ENCODE data around the gene KRTAP2-4.
"Not testable (repeated sequence)": the region's sequence is repeated elsewhere in the genome, so short reads cannot be mapped to it uniquely, and the experiment has no call there.

Gene KRTAP2-4

DNA sequence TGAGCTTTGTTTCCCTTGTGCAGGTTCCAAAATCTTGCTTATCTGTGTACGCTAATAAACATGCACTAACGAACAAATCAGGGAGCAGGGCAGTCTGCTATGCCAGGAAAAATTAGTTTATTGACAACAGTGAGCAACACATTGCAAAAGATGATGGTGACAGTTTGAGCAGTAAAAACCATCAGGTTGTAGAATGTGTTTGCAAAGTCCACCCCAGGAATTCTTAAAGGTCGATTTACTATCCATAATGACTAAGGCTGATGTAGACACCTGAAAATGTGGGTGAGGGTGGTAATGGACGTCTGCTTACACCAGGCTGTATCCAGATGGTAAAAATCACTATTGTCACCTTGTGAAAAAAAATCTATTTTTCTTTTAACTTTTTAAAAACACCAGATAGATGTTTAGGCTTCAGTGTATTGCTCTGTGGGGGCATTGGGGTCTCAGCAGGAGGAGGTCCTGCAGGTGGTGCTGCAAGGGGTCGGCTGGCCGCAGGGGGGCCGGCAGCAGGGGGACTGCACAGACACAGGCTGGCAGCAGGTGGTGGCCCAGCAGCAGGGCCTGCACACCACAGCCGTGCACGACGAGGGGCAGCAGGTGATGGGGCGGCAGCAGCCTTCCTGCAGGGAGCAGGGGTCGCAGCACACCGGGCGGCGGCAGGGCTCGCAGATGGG lies 526 bp downstream of the KRTAP2-4 start:
- H3K9ac ChIP-seq (ENCODE audit: low read depth, low read length); H3K27me3 ChIP-seq (ENCODE audit: control insufficient read depth, insufficient read depth, low read length); H3K9me3 ChIP-seq (ENCODE audit: control insufficient read depth, insufficient read depth, low read length); H3K4me3 ChIP-seq (ENCODE audit: low read depth, low read length); H3K4me1 ChIP-seq (ENCODE audit: control insufficient read depth, insufficient read depth, low read length); H3K36me3 ChIP-seq (ENCODE audit: control insufficient read depth, insufficient read depth, low read length): not testable (repeated sequence)

DNA sequence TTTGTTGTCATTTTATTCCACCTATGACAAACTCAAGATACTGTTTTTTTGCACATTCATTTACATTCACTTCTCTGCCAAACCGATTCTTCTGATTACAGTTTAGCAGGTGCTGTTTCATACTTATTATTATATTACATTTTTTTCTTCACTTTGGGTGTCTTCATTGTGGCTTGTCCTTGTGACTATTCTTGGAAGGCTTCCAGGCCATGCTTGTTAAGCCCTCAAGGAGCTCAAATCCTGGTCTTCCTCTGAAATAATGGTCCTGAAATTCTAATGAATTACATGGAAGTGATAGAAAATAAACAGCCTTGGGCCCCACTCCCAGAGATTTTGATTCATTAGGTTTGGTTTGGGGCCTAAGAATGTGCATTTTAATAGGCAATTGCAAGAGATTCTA lies 1.4 kb downstream of the KRTAP2-4 start:
- no peaks in the 10 kb centered on the region for H3K4me1 ChIP-seq (ENCODE audit: control insufficient read depth, insufficient read depth, low read length)
- no peak overlapping the region for H3K9ac ChIP-seq (ENCODE audit: low read depth, low read length)
- H3K27me3 ChIP-seq (ENCODE audit: control insufficient read depth, insufficient read depth, low read length): no peaks in the 10 kb centered on the region
- H3K4me3 ChIP-seq (ENCODE audit: low read depth, low read length): no peak overlapping the region
- no peaks in the 10 kb centered on the region for H3K36me3 ChIP-seq (ENCODE audit: control insufficient read depth, insufficient read depth, low read length)
- no peaks in the 10 kb centered on the region for H3K9me3 ChIP-seq (ENCODE audit: control insufficient read depth, insufficient read depth, low read length)

DNA sequence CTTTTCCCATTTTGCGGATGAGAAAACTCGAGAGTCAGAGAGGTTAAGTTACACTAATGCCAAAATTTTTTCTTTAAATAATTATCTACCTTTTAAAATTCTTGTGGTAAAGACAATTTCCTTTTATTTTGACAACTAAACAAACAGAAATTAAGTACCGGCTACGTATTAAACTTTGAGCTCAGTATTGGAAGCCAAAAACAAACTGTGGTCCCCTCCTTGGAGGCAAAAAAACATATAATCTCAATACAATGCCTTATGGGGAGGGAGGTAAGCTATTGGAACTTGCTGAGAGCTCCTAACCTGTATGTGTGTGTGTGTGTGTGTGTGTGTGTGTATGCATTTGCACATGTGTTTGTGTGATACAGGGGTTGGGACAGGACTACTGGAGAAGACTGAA lies 2.2 kb downstream of the KRTAP2-4 start:
- no peak overlapping the region for H3K4me3 ChIP-seq (ENCODE audit: low read depth, low read length)
- no peaks in the 10 kb centered on the region for H3K9me3 ChIP-seq (ENCODE audit: control insufficient read depth, insufficient read depth, low read length)
- H3K9ac ChIP-seq (ENCODE audit: low read depth, low read length): no peak overlapping the region
- H3K36me3 ChIP-seq (ENCODE audit: control insufficient read depth, insufficient read depth, low read length): no peaks in the 10 kb centered on the region
- no peaks in the 10 kb centered on the region for H3K27me3 ChIP-seq (ENCODE audit: control insufficient read depth, insufficient read depth, low read length)
- H3K4me1 ChIP-seq (ENCODE audit: control insufficient read depth, insufficient read depth, low read length): no peaks in the 10 kb centered on the region

DNA sequence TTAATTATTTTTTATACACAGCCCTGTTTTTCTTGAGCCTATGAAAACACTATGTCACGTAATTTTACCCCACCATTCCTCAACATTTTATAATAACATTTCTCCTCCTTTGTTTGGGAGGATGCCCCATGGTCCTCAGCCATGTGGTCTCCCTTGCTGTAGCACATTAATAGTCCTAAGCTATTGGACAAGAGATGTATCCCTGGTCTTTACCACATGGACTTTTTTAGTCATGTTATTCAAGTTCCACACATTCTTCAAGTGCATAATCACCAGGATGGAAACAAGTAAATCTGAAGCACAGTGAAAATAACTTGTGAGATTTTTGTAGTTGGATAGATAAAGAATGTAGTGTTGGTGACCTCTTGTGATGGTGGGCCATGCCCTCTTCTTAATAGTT lies 3.7 kb downstream of the KRTAP2-4 start:
- Histone ChIP-seq H3K27me3 (ENCODE audit: control insufficient read depth, insufficient read depth, low read length) (no peaks in the 10 kb centered on the region), H3K9ac (ENCODE audit: low read depth, low read length) (no peak overlapping the region), H3K4me1 (ENCODE audit: control insufficient read depth, insufficient read depth, low read length) (no peaks in the 10 kb centered on the region), H3K4me3 (ENCODE audit: low read depth, low read length) (no peak overlapping the region), H3K36me3 (ENCODE audit: control insufficient read depth, insufficient read depth, low read length) (no peaks in the 10 kb centered on the region), H3K9me3 (ENCODE audit: control insufficient read depth, insufficient read depth, low read length) (no peaks in the 10 kb centered on the region)

DNA sequence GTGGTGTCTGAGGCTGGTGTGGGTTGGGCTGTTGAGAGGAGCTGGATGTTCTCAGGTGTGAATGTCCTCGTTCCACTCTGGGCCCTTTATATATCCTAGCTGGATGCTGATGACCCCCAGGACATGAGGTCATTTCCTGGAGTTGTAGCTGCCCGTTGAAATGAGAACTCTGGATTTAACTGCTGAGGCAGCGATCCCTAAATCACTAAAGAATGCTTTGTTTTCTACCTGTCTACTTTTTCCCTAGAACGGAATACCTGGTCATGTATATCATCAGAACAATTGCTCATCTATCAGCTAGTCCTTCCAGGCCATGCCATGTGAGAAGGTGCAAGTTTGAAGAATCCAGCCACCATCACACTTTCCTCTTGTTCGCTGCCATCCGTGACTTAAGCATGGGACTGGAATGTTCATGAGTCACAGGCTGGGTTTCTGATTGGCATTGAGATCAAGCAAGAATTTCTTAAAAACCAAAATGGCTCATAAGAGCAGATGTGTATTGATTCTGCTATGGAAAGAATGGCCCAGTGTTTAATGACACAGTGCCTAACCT lies 5.6 kb downstream of the KRTAP2-4 start, which contains the start of gene KRTAP2-3:
TSS of gene KRTAP2-3 (minus strand) at position 63 of the 553 bp plus-strand sequence. CDS start 64 bp downstream, outside the sequence.
- H3K9ac ChIP-seq (ENCODE audit: low read depth, low read length): no peak within 1 kb of the TSS
- no peaks in the 10 kb centered on the region for H3K4me1 ChIP-seq (ENCODE audit: control insufficient read depth, insufficient read depth, low read length)

DNA sequence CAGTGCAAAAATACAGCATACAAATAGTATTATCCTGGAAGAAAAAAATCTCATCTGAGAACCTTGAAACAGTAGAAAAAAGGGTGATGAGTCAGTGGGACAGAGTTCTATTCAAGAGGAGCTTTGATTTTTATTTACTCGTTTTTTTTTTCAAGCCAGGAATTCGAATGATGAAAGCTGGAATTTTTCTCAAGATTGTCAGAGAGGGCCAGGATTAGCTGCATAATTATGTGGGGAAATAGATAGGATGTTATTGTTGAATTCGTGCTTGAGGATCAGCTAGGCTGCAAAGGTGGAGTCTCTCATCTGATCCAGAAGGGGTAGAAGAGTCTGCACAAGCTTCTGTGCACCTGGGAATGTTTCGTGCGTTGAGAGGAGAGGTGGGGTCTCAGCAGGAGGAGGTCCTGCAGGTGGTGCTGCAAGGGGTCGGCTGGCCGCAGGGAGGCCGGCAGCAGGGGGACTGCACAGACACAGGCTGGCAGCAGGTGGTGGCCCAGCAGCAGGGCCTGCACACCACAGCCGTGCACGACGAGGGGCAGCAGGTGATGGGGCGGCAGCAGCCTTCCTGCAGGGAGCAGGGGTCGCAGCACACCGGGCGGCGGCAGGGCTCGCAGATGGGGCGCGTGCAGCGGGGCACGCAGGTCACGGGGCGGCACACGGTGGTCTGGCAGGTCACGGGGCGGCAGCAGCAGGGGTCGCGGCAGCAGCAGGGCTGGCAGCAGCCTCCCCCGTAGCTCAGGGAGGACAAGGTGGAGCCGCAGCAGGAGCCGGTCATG lies 6.2 kb downstream of the KRTAP2-4 start:
- H3K27me3 ChIP-seq (ENCODE audit: control insufficient read depth, insufficient read depth, low read length); H3K4me3 ChIP-seq (ENCODE audit: low read depth, low read length); H3K9me3 ChIP-seq (ENCODE audit: control insufficient read depth, insufficient read depth, low read length); H3K9ac ChIP-seq (ENCODE audit: low read depth, low read length); H3K36me3 ChIP-seq (ENCODE audit: control insufficient read depth, insufficient read depth, low read length); H3K4me1 ChIP-seq (ENCODE audit: control insufficient read depth, insufficient read depth, low read length): not testable (repeated sequence)

More for the DNA sequence above, 5.6 kb downstream of the KRTAP2-4 start, which contains the start of gene KRTAP2-3:
- no peak within 1 kb of the TSS for H3K4me3 ChIP-seq (ENCODE audit: low read depth, low read length)
- H3K9me3 ChIP-seq (ENCODE audit: control insufficient read depth, insufficient read depth, low read length): no peaks in the 10 kb centered on the region
- H3K36me3 ChIP-seq (ENCODE audit: control insufficient read depth, insufficient read depth, low read length): no peaks in the 10 kb centered on the region
- no peaks in the 10 kb centered on the region for H3K27me3 ChIP-seq (ENCODE audit: control insufficient read depth, insufficient read depth, low read length)

DNA sequence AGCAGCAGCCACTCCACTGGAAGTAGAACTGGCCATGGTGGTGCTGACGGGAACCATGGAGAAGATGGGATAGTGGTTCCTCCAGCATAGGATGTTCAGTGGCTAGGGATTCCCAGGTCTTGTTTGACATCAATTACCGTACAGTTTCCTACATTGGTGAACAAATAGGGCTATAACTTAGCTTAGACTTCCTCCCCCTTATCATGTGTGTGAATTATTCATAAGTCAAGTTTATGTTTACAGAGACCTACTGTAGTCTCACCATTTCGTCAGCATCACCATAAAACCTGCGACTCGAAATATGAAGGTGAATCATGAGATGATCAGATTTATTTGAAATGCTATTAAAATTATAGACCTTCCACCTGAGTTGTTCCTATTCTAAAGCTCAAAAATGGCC lies 6.9 kb downstream of the KRTAP2-4 start:
- Histone ChIP-seq H3K4me1 (ENCODE audit: control insufficient read depth, insufficient read depth, low read length) (no peaks in the 10 kb centered on the region), H3K9me3 (ENCODE audit: control insufficient read depth, insufficient read depth, low read length) (no peaks in the 10 kb centered on the region), H3K4me3 (ENCODE audit: low read depth, low read length) (no peak overlapping the region), H3K9ac (ENCODE audit: low read depth, low read length) (no peak overlapping the region), H3K27me3 (ENCODE audit: control insufficient read depth, insufficient read depth, low read length) (no peaks in the 10 kb centered on the region), H3K36me3 (ENCODE audit: control insufficient read depth, insufficient read depth, low read length) (no peaks in the 10 kb centered on the region)

DNA sequence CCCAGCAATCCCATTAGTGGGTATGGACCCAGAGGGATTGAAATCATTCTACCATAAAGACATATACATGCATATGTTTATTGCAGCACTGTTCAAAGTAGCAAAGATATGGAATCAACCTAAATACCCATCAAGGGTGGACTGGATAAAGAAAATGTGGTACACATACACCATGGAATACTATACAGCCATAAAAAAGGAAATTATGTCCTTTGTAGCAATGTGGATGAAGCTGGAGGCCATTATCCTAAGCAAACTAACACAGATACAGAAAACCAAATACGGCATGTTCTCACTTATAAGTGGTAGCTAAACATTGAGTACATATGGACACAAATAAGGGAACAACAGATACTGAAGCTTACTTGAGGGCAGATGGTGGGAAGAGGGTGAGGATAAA lies 8.1 kb downstream of the KRTAP2-4 start:
- H3K4me1 ChIP-seq (ENCODE audit: control insufficient read depth, insufficient read depth, low read length): no peaks in the 10 kb centered on the region
- H3K36me3 ChIP-seq (ENCODE audit: control insufficient read depth, insufficient read depth, low read length): no peaks in the 10 kb centered on the region
- no peak overlapping the region for H3K4me3 ChIP-seq (ENCODE audit: low read depth, low read length)
- no peaks in the 10 kb centered on the region for H3K9me3 ChIP-seq (ENCODE audit: control insufficient read depth, insufficient read depth, low read length)
- H3K9ac ChIP-seq (ENCODE audit: low read depth, low read length): no peak overlapping the region
- no peaks in the 10 kb centered on the region for H3K27me3 ChIP-seq (ENCODE audit: control insufficient read depth, insufficient read depth, low read length)

DNA sequence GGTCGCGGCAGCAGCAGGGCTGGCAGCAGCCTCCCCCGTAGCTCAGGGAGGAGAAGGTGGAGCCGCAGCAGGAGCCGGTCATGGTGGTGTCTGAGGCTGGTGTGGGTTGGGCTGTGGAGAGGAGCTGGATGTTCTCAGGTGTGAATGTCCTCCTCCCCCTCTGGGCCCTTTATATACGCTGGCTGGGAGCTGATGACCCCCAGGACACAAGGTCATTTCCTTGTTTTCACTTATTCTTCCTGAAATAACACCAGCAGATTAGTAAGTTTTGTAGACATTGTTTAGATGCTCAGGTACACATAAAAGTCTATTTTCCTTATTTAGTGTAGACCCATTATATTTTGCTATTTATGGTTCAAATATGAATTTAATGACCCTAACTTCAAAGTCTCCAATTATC lies 10.5 kb downstream of the KRTAP2-4 start, which contains the start of gene KRTAP2-2:
TSS of gene KRTAP2-2 (minus strand) at position 101 of the 400 bp plus-strand sequence. CDS start at position 82, 19 bp downstream.
- not testable (repeated sequence) for H3K9me3 ChIP-seq (ENCODE audit: control insufficient read depth, insufficient read depth, low read length); H3K36me3 ChIP-seq (ENCODE audit: control insufficient read depth, insufficient read depth, low read length); H3K9ac ChIP-seq (ENCODE audit: low read depth, low read length); H3K27me3 ChIP-seq (ENCODE audit: control insufficient read depth, insufficient read depth, low read length); H3K4me1 ChIP-seq (ENCODE audit: control insufficient read depth, insufficient read depth, low read length); H3K4me3 ChIP-seq (ENCODE audit: low read depth, low read length)

DNA sequence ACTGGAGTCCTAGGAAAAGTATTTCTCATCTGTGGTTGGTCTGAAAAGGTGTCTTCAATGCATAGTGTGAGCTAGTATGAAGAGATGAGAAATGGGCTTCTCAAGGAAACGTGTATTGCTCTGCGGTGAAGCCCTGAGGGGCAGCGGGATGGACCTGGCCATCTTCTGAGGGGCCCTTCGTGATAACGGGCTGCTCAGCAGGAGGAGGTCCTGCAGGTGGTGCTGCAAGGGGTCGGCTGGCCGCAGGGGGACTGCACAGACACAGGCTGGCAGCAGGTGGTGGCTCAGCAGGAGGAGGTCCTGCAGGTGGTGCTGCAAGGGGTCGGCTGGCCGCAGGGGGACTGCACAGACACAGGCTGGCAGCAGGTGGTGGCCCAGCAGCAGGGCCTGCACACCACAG lies 11.1 kb downstream of the KRTAP2-4 start:
- not testable (repeated sequence) for H3K4me1 ChIP-seq (ENCODE audit: control insufficient read depth, insufficient read depth, low read length); H3K9me3 ChIP-seq (ENCODE audit: control insufficient read depth, insufficient read depth, low read length); H3K27me3 ChIP-seq (ENCODE audit: control insufficient read depth, insufficient read depth, low read length); H3K4me3 ChIP-seq (ENCODE audit: low read depth, low read length); H3K9ac ChIP-seq (ENCODE audit: low read depth, low read length); H3K36me3 ChIP-seq (ENCODE audit: control insufficient read depth, insufficient read depth, low read length)

DNA sequence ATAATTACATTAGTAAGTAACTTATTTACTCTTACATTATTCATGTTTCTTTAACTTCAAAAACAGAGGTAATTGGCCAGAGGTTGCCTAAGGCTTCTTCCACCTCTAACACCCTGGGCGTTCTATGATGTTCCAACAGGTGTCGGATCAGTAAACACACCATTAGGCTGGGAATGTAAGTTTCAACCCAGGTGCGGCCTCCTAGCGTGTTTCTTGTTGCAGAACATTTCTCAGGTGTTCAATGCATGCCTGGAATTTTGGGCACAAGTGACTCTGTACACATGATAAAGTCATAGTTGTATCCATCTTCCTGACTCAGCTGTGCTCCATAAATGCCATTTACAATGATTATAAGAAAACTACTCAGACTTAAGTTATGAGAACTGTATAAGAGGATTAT lies 11.7 kb downstream of the KRTAP2-4 start:
- Histone ChIP-seq H3K36me3 (ENCODE audit: control insufficient read depth, insufficient read depth, low read length) (no peaks in the 10 kb centered on the region), H3K27me3 (ENCODE audit: control insufficient read depth, insufficient read depth, low read length) (no peaks in the 10 kb centered on the region), H3K4me1 (ENCODE audit: control insufficient read depth, insufficient read depth, low read length) (no peaks in the 10 kb centered on the region), H3K9ac (ENCODE audit: low read depth, low read length) (no peak overlapping the region), H3K4me3 (ENCODE audit: low read depth, low read length) (no peak overlapping the region), H3K9me3 (ENCODE audit: control insufficient read depth, insufficient read depth, low read length) (no peaks in the 10 kb centered on the region)

DNA sequence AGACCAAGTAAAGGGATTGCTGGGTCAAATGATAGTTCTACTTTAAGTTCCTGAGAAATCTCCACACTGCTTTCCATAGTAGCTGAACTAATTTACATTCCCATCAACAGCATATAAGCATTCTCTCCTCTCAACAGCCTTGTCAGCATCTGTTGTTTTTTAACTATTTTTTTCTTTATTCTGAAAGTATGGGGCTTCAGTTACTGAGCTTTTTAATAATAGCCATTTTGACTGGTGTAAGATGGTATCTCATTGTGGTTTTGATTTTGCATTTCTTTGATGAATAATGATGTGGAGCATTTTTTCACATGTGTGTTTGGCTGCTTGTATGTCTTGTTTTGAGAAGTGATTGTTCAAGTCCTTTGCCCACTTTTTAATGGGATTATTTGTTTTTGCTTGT lies 13.1 kb downstream of the KRTAP2-4 start:
- Histone ChIP-seq H3K9me3 (ENCODE audit: control insufficient read depth, insufficient read depth, low read length) (no peaks in the 10 kb centered on the region), H3K4me1 (ENCODE audit: control insufficient read depth, insufficient read depth, low read length) (no peaks in the 10 kb centered on the region), H3K9ac (ENCODE audit: low read depth, low read length) (no peak overlapping the region), H3K36me3 (ENCODE audit: control insufficient read depth, insufficient read depth, low read length) (no peaks in the 10 kb centered on the region), H3K4me3 (ENCODE audit: low read depth, low read length) (no peak overlapping the region), H3K27me3 (ENCODE audit: control insufficient read depth, insufficient read depth, low read length) (no peaks in the 10 kb centered on the region)

Data from iPS-15b (cell line).